Left lung (tissue), 10 donors: ENCODE data around the gene MDK. TPM values are rescaled to one million over a fixed set of nuclear protein-coding genes. Genes with fewer than 3 reads are reported as not detected.

ENCODE experiments used
- ATAC-seq: fragments of 200-7000 bp; cut with Tn5 transposase; one replicate; pipeline ENCODE4 v1.9.1; 2020; ENCODE audit warnings: moderate library complexity
- DNase-seq, 4 donors: peaks; one replicate each; pipeline ENCODE4 v3.0.0-alpha.2; 2013 to 2020
- H3K27ac ChIP-seq, 2 donors: fragments of 200-600 bp; sonication (generic) in 1 of 2; one replicate each; pipeline versions ENCODE4 v1.5.0 to v1.8.0; 2020 to 2021
- H3K27me3 ChIP-seq, 2 donors: fragments of 200-600 bp; sonication (generic) in 1 of 2; one replicate each; pipeline versions ENCODE4 v1.5.0 to v1.8.0; 2020 to 2021
- H3K36me3 ChIP-seq, 2 donors: fragments of 200-600 bp; sonication (generic) in 1 of 2; one replicate each; pipeline versions ENCODE4 v1.5.0 to v1.8.0; 2020 to 2021
- H3K4me1 ChIP-seq, 2 donors: fragments of 200-600 bp; one replicate each; pipeline ENCODE4 v1.8.0; 2021
- H3K4me3 ChIP-seq, 2 donors: fragments of 200-600 bp; sonication (generic) in 1 of 2; one replicate each; pipeline versions ENCODE4 v1.5.0 to v1.8.0; 2020 to 2021; ENCODE audit warnings: mild to moderate bottlenecking in 1 of 2
- H3K9me3 ChIP-seq, 2 donors: fragments of 200-600 bp; sonication (generic) in 1 of 2; one replicate each; pipeline versions ENCODE4 v1.5.0 to v1.8.0; 2020 to 2021
- CTCF ChIP-seq, 2 donors: fragments of 200-600 bp; sonication (generic) in 1 of 2; IDR thresholded peaks; one replicate each; pipeline versions ENCODE4 v1.5.0 to v1.8.0; 2021; ENCODE audit warnings: antibody characterized with exemption in 2 of 2
- intact Hi-C, 2 donors: fragments of 100-400 bp; cut with DNase I; formaldehyde crosslinking; loops; one replicate each; pipeline versions ENCODE4 v1.11.2 to v1.14.2; 2022
- microRNA-seq, 2 donors: library from miRNA; unstranded; fragments of <30 nt; microRNA quantifications; one replicate each; pipeline ENCODE4, GENCODE V29; 2019
- polyA plus RNA-seq, 6 donors: library from polyadenylated mRNA; unstranded; fragments of 120-200 nt; gene quantifications; one replicate each; pipeline ENCODE4 v1.2.1, GENCODE V29; 2013; ENCODE audit not compliant: insufficient read length in 6 of 6
- total RNA-seq, 2 donors: library from RNA; stranded (reverse); fragmentation: NEBNext Ultra II Directional; extraction: Animal tissue kit (Norgen Biotek cat#: 25700); gene quantifications; one replicate each; pipeline ENCODE4 v1.2.1, GENCODE V29; 2021
- donor health status: DM: no; HTN: yes; CAD: no.
- donor health status: DM: no; HTN: no; CAD: no.

MDK gene
- total and polyA plus RNA-seq, 8 donors: 15.4 to 1,135 (median 872) TPM

- TF ChIP-seq CTCF (IDR thresholded peaks at IDR 0.05): no peak
- H3K27me3 ChIP-seq: no peaks in the 10 kb centered on the region
These were observed 41.1 kb downstream of the MDK start for GRCh38 chr11:46422588-46422987.

GRCh38 chr11:46426233-46426991, 44.9 kb downstream of the MDK start:
- TF ChIP-seq CTCF (IDR thresholded peaks at IDR 0.05): no peak
- Histone ChIP-seq H3K36me3 (peaks cover 0 to 60% of the 10 kb centered on the region in 2 donors), H3K27me3 (no peaks in the 10 kb centered on the region), H3K9me3 (no peaks in the 10 kb centered on the region), H3K4me3 (no peak overlapping the region), H3K4me1 (no peaks in the 10 kb centered on the region), H3K27ac (no peak overlapping the region)
- ATAC-seq (no peak), DNase-seq (no peak)
- intact Hi-C loops: no loop called here

More at GRCh38 chr11:46422588-46422987, 41.1 kb downstream of the MDK start:
- no peak for DNase-seq
- Histone ChIP-seq H3K4me1 (no peaks in the 10 kb centered on the region), H3K36me3 (peaks cover 0 to 43% of the 10 kb centered on the region in 2 donors), H3K27ac (no peak overlapping the region), H3K9me3 (no peaks in the 10 kb centered on the region), H3K4me3 (no peak overlapping the region)
- ATAC-seq: no peak
- intact Hi-C loops: no loop called here

GRCh38 chr11:46427364-46427763, 45.9 kb downstream of the MDK start:
- no peak overlapping the region for H3K27ac ChIP-seq
- ATAC-seq (no peak), DNase-seq (no peak)
- peaks cover 0 to 61% of the 10 kb centered on the region in 2 donors for H3K36me3 ChIP-seq
- H3K9me3 ChIP-seq: no peaks in the 10 kb centered on the region
- intact Hi-C loops: no loop called here
- H3K4me1 ChIP-seq: no peaks in the 10 kb centered on the region
- no peak for TF ChIP-seq CTCF (IDR thresholded peaks at IDR 0.05)
- no peak overlapping the region for H3K4me3 ChIP-seq
- H3K27me3 ChIP-seq: no peaks in the 10 kb centered on the region

- no peak overlapping the region for H3K27ac ChIP-seq
- H3K4me3 ChIP-seq: no peak overlapping the region
- intact Hi-C loops: no loop called here
- H3K27me3 ChIP-seq: no peaks in the 10 kb centered on the region
- TF ChIP-seq CTCF (IDR thresholded peaks at IDR 0.05): no peak
- H3K4me1 ChIP-seq: no peaks in the 10 kb centered on the region
- H3K9me3 ChIP-seq: no peaks in the 10 kb centered on the region
- DNase-seq (no peak), ATAC-seq (no peak)
- peaks cover 0 to 78% of the 10 kb centered on the region in 2 donors for H3K36me3 ChIP-seq
These were observed 48.2 kb downstream of the MDK start for GRCh38 chr11:46429717-46430116.

- TF ChIP-seq CTCF (IDR thresholded peaks at IDR 0.05): no peak
- no peak overlapping the region for H3K27ac ChIP-seq
- DNase-seq: no peak
- H3K27me3 ChIP-seq: no peaks in the 10 kb centered on the region
- no peak overlapping the region for H3K4me3 ChIP-seq
- H3K4me1 ChIP-seq: no peaks in the 10 kb centered on the region
- intact Hi-C loops: no loop called here
- ATAC-seq: no peak
- no peaks in the 10 kb centered on the region for H3K9me3 ChIP-seq
- H3K36me3 ChIP-seq: peaks cover 0 to 75% of the 10 kb centered on the region in 2 donors
These were observed 49.7 kb downstream of the MDK start for GRCh38 chr11:46431211-46431610.

Small RNAs within 50 kb of the gene (microRNA-seq; reads per million reads assigned to microRNA genes)
- gene MIR4688: 0 to 0.67 reads per million in 2 donors

Other genes with a start within 250 kb of the MDK start
- gene CREB3L1, start 104.0 kb upstream of the MDK start, total RNA-seq: 10 to 100 TPM; 40.5 to 59.3 TPM
- 10 to 100 TPM; 16.2 to 27.5 (median 22.1) TPM for gene CREB3L1, start 104.0 kb upstream of the MDK start, polyA plus RNA-seq
- gene DGKZ, start 34.2 kb upstream of the MDK start, total RNA-seq: 10 to 100 TPM; 40.5 to 65.1 TPM
- gene DGKZ, start 34.2 kb upstream of the MDK start, polyA plus RNA-seq: 10 to 100 TPM; 34.6 to 49.9 (median 38.9) TPM
- not detected for gene CHRM4, start 10.1 kb downstream of the MDK start, total RNA-seq
- under 1 TPM in 5 of 6 donors, not detected in 1; 0.10 to 0.21 (median 0.14) TPM for gene CHRM4, start 10.1 kb downstream of the MDK start, polyA plus RNA-seq
- 10 to 100 TPM; 27.2 to 28.2 TPM for gene AMBRA1, start 212.4 kb downstream of the MDK start, total RNA-seq
- 10 to 100 TPM; 20.4 to 25.8 (median 22.9) TPM for gene AMBRA1, start 212.4 kb downstream of the MDK start, polyA plus RNA-seq
- 1 to 10 TPM; 4.5 to 5.0 TPM for gene HARBI1, start 235.6 kb downstream of the MDK start, total RNA-seq
- gene HARBI1, start 235.6 kb downstream of the MDK start, polyA plus RNA-seq: 1 to 10 TPM; 2.9 to 4.1 (median 3.2) TPM
- gene ATG13, start 235.9 kb downstream of the MDK start, total RNA-seq: 10 to 100 TPM; 54.5 to 55.4 TPM
- gene ATG13, start 235.9 kb downstream of the MDK start, polyA plus RNA-seq: 10 to 100 TPM; 47.1 to 58.2 (median 51.2) TPM